Right atrium auricular region (tissue), 2 donors: ENCODE data around the gene MTA3. TPM values are rescaled to one million over a fixed set of nuclear protein-coding genes. Genes with fewer than 3 reads are reported as not detected.

ENCODE experiments used
- DNase-seq: peaks from one replicate; pipeline ENCODE4 v3.0.0-alpha.2; 2019; ENCODE audit warnings: low spot score
- H3K27ac ChIP-seq, 2 donors: fragments of 200-600 bp; sonication (generic); 1 replicate in 1 of 2; 2 replicates in 1 of 2; pipeline ENCODE4 v1.5.1; 2016 to 2019
- H3K27me3 ChIP-seq, 2 donors: fragments of 200-600 bp; sonication (generic); one replicate each; pipeline versions ENCODE4 v1.5.1 to v1.6.0; 2017 to 2019
- H3K36me3 ChIP-seq: fragments of 200-600 bp; sonication (generic); one replicate; pipeline ENCODE4 v1.5.1; 2016
- H3K4me1 ChIP-seq, 2 donors: fragments of 200-600 bp; sonication (generic); one replicate each; pipeline versions ENCODE4 v1.5.1 to v1.6.0; 2017 to 2019
- H3K4me3 ChIP-seq, 2 donors: fragments of 200-600 bp; sonication (generic); 1 replicate in 1 of 2; 2 replicates in 1 of 2; pipeline ENCODE4 v1.5.1; 2017 to 2019; ENCODE audit warnings: mild to moderate bottlenecking in 1 of 2, moderate library complexity in 1 of 2
- H3K9me3 ChIP-seq, 2 donors: fragments of 200-600 bp; sonication (generic); one replicate each; pipeline ENCODE4 v1.5.1; 2019
- CTCF ChIP-seq, 2 donors: fragments of 200-600 bp; sonication (generic); IDR thresholded peaks; one replicate each; pipeline ENCODE4 v1.5.1; 2019; ENCODE audit warnings: antibody characterized with exemption in 2 of 2
- total RNA-seq, 2 donors: library from RNA; depleted of rRNA; stranded (reverse); fragments of >200 nt; gene quantifications; one replicate each; pipeline ENCODE4 v1.1.0, GENCODE V29; 2016

MTA3 gene
- 10 to 100 TPM; 12.9 to 18.5 TPM for total RNA-seq

- DNase-seq, result no peak
- Histone ChIP-seq H3K9me3 (no peaks in the 10 kb centered on the region), H3K4me1 (peaks cover 0 to 19% of the 10 kb centered on the region in 2 donors), H3K27ac (peak within 1 kb of the TSS; percentile 88 to 89), H3K36me3 (no peaks in the 10 kb centered on the region), H3K27me3 (no peaks in the 10 kb centered on the region), H3K4me3 (peak within 1 kb of the TSS; percentile 95 to 96)
- TF ChIP-seq CTCF (IDR thresholded peaks at IDR 0.05), result no peak
Observed at GRCh38 chr2:42568401-42569115, at the start of gene MTA3. MTA3 (plus strand) TSS chr2:42568632; CDS start chr2:42568746, 114 bp downstream.

GRCh38 chr2:42519624-42520023 lies 48.8 kb upstream of the MTA3 start:
- no peak overlapping the region for H3K27ac ChIP-seq
- no peaks in the 10 kb centered on the region for H3K9me3 ChIP-seq
- no peaks in the 10 kb centered on the region for H3K27me3 ChIP-seq
- no peaks in the 10 kb centered on the region for H3K4me1 ChIP-seq
- TF ChIP-seq CTCF (IDR thresholded peaks at IDR 0.05), result no peak
- H3K36me3 ChIP-seq, result no peaks in the 10 kb centered on the region
- H3K4me3 ChIP-seq, result no peak overlapping the region
- no peak for DNase-seq

GRCh38 chr2:42522035-42522434 lies 46.4 kb upstream of the MTA3 start:
- no peak overlapping the region for H3K4me3 ChIP-seq
- H3K36me3 ChIP-seq, result no peaks in the 10 kb centered on the region
- no peak overlapping the region for H3K27ac ChIP-seq
- no peaks in the 10 kb centered on the region for H3K9me3 ChIP-seq
- no peaks in the 10 kb centered on the region for H3K27me3 ChIP-seq
- no peak for TF ChIP-seq CTCF (IDR thresholded peaks at IDR 0.05)
- no peak for DNase-seq
- no peaks in the 10 kb centered on the region for H3K4me1 ChIP-seq

- Histone ChIP-seq H3K4me3 (no peak overlapping the region), H3K27me3 (no peaks in the 10 kb centered on the region), H3K27ac (no peak overlapping the region), H3K4me1 (no peaks in the 10 kb centered on the region), H3K36me3 (no peaks in the 10 kb centered on the region), H3K9me3 (no peaks in the 10 kb centered on the region)
- no peak for DNase-seq
- TF ChIP-seq CTCF (IDR thresholded peaks at IDR 0.05), result no peak
Observed at GRCh38 chr2:42523341-42523740, 45.1 kb upstream of the MTA3 start.

- Histone ChIP-seq H3K4me3 (no peak overlapping the region), H3K9me3 (no peaks in the 10 kb centered on the region), H3K27ac (no peak overlapping the region), H3K36me3 (no peaks in the 10 kb centered on the region), H3K27me3 (no peaks in the 10 kb centered on the region), H3K4me1 (no peaks in the 10 kb centered on the region)
- no peak for DNase-seq
- TF ChIP-seq CTCF (IDR thresholded peaks at IDR 0.05), result no peak
Observed at GRCh38 chr2:42532397-42532796, 36.0 kb upstream of the MTA3 start.

GRCh38 chr2:42537493-42537892 lies 30.9 kb upstream of the MTA3 start:
- H3K27ac ChIP-seq, result no peak overlapping the region
- H3K4me1 ChIP-seq, result no peaks in the 10 kb centered on the region
- no peaks in the 10 kb centered on the region for H3K9me3 ChIP-seq
- no peak for DNase-seq
- no peak for TF ChIP-seq CTCF (IDR thresholded peaks at IDR 0.05)
- no peaks in the 10 kb centered on the region for H3K36me3 ChIP-seq
- no peaks in the 10 kb centered on the region for H3K27me3 ChIP-seq
- no peak overlapping the region for H3K4me3 ChIP-seq
